Muscle of back (tissue), 13 donors: ENCODE measurements around the gene KCNA1. TPM values are rescaled to one million over a fixed set of nuclear protein-coding genes. Genes with fewer than 3 reads are reported as not detected.
"Not testable (repeated sequence)": the region's sequence is repeated elsewhere in the genome, so short reads cannot be mapped to it uniquely, and the experiment has no call there.

Experiments used
- DNase-seq, 3 donors: peaks; one replicate each; pipeline versions ENCODE4 v3.0.0 to v3.0.0-alpha.2; 2013
- long read RNA-seq, 9 donors: transcript quantifications; one replicate each; lab custom pipeline, GENCODE V29; 2026
- polyA plus RNA-seq, 10 donors: library from polyadenylated mRNA; unstranded; fragments of 120-200 nt; gene quantifications; one replicate each; pipeline ENCODE4 v1.2.1, GENCODE V29; 2013; ENCODE audit not compliant: insufficient read length in 10 of 10

KCNA1 gene
- 1 to 10 TPM in 2 of 10 donors, under 1 TPM in 8; 0.09 to 1.1 (median 0.47) TPM for polyA plus RNA-seq
- long read RNA-seq, donor 1: 0 reads
- long read RNA-seq, donor 2: 0 reads
- long read RNA-seq, donor 3: 0 reads
- long read RNA-seq, donor 4: 0 reads
- long read RNA-seq, donor 5: 0 reads
- long read RNA-seq, donor 6, full-length matches to known transcripts: 1 of 1 reads
- long read RNA-seq, donor 6, partial matches to known transcripts: 0 of 1 reads
- long read RNA-seq, donor 6, other reads (novel, unspliced or antisense): 0 of 1 reads
- long read RNA-seq, donor 7: 0 reads
- long read RNA-seq, donor 8: 0 reads
- long read RNA-seq, donor 9: 0 reads

- DNase-seq: peak in 2 of 3 donors; percentile 59 to 80
These were observed at the start of gene KCNA1 for GRCh38 chr12:4909734-4910501. TSS of gene KCNA1 (plus strand) at chr12:4909905. CDS start at chr12:4911379, 1,474 bp downstream.

GRCh38 chr12:4860741-4861140, 49.0 kb upstream of the KCNA1 start:
- no peak for DNase-seq

GRCh38 chr12:4862809-4863208, 46.9 kb upstream of the KCNA1 start:
- DNase-seq: no peak

GRCh38 chr12:4864575-4864974, 45.1 kb upstream of the KCNA1 start:
- no peak for DNase-seq

GRCh38 chr12:4865246-4865645, 44.5 kb upstream of the KCNA1 start:
- DNase-seq: no peak

- DNase-seq: no peak
These were observed 43.4 kb upstream of the KCNA1 start for GRCh38 chr12:4866299-4866698.

GRCh38 chr12:4867384-4867783, 42.3 kb upstream of the KCNA1 start:
- no peak for DNase-seq

- DNase-seq: no peak
These were observed 39.3 kb upstream of the KCNA1 start for GRCh38 chr12:4870423-4870822.

GRCh38 chr12:4871514-4871913, 38.2 kb upstream of the KCNA1 start:
- no peak for DNase-seq

GRCh38 chr12:4873947-4874346, 35.8 kb upstream of the KCNA1 start:
- DNase-seq: no peak

GRCh38 chr12:4874671-4875070, 35.0 kb upstream of the KCNA1 start:
- no peak for DNase-seq

- DNase-seq: not testable (repeated sequence)
These were observed 30.2 kb upstream of the KCNA1 start for GRCh38 chr12:4879481-4879880.

GRCh38 chr12:4881266-4882064, 28.2 kb upstream of the KCNA1 start:
- DNase-seq: peak in 1 of 3 donors; percentile 5

GRCh38 chr12:4891866-4892265, 17.8 kb upstream of the KCNA1 start:
- DNase-seq: no peak

GRCh38 chr12:4892418-4892817, 17.3 kb upstream of the KCNA1 start:
- DNase-seq: no peak

GRCh38 chr12:4894019-4894418, 15.7 kb upstream of the KCNA1 start:
- no peak for DNase-seq

- peak in 1 of 3 donors; percentile 14 for DNase-seq
These were observed 10.3 kb upstream of the KCNA1 start for GRCh38 chr12:4899364-4899763.

GRCh38 chr12:4900327-4900726, 9.4 kb upstream of the KCNA1 start:
- DNase-seq: peak in 1 of 3 donors; percentile 80

GRCh38 chr12:4905316-4905715, 4.4 kb upstream of the KCNA1 start:
- DNase-seq: no peak

GRCh38 chr12:4908684-4909409, 858 bp upstream of the KCNA1 start:
- DNase-seq: peak in 2 of 3 donors; percentile 34 to 46

GRCh38 chr12:4909410-4909733, 333 bp upstream of the KCNA1 start:
- no peak for DNase-seq
